Endothelial cell of umbilical vein (primary cell): Measurements from ENCODE around the gene CD99L2.

Experiments used
- FOS ChIP-seq: IDR thresholded peaks from 2 replicates; pipeline ENCODE4 v1.6.1; 2011; ENCODE audit warnings: mild to moderate bottlenecking, low read length, moderate library complexity, borderline replicate concordance; ENCODE audit not compliant: insufficient read depth
- GATA2 ChIP-seq: IDR thresholded peaks from 2 replicates; pipeline ENCODE4 v1.7.0; 2011; ENCODE audit warnings: low read depth, mild to moderate bottlenecking, moderate library complexity, mixed read lengths, low read length; ENCODE audit not compliant: insufficient read length, insufficient read depth
- MYC ChIP-seq: IDR thresholded peaks from one replicate; pipeline ENCODE4 v1.6.1; 2011; ENCODE audit warnings: mild to moderate bottlenecking, low read depth, low read length
- POLR2AphosphoS5 ChIP-seq: IDR thresholded peaks from 2 replicates; pipeline ENCODE4 v1.6.1; 2012; ENCODE audit warnings: low read depth, mild to moderate bottlenecking, control low read depth, low read length, moderate library complexity; ENCODE audit not compliant: insufficient read depth
- TF ChIP-seq, protein P1 (sequence below), 2 donors: IDR thresholded peaks; 1 replicate in 1 of 2; 2 replicates in 1 of 2; pipeline ENCODE4 v1.5.1; 2011; ENCODE audit warnings: low read length in 2 of 2, mild to moderate bottlenecking in 2 of 2, moderate library complexity in 2 of 2, control low read depth in 1 of 2, inconsistent platforms in 1 of 2, low read depth in 1 of 2; ENCODE audit not compliant: insufficient read depth in 1 of 2; ENCODE audit errors: extremely low read depth in 1 of 2

- TF ChIP-seq MYC (no peak), POLR2AphosphoS5 (no peak), FOS (no peak), GATA2 (no peak)
- TF ChIP-seq, protein P1, sequence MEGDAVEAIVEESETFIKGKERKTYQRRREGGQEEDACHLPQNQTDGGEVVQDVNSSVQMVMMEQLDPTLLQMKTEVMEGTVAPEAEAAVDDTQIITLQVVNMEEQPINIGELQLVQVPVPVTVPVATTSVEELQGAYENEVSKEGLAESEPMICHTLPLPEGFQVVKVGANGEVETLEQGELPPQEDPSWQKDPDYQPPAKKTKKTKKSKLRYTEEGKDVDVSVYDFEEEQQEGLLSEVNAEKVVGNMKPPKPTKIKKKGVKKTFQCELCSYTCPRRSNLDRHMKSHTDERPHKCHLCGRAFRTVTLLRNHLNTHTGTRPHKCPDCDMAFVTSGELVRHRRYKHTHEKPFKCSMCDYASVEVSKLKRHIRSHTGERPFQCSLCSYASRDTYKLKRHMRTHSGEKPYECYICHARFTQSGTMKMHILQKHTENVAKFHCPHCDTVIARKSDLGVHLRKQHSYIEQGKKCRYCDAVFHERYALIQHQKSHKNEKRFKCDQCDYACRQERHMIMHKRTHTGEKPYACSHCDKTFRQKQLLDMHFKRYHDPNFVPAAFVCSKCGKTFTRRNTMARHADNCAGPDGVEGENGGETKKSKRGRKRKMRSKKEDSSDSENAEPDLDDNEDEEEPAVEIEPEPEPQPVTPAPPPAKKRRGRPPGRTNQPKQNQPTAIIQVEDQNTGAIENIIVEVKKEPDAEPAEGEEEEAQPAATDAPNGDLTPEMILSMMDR (IDR thresholded peaks at IDR 0.05; ENCODE audit: extremely low read depth in 1 of 2, insufficient read depth in 1 of 2, low read depth in 1 of 2, low read length in 2 of 2), result no peak
Measured at GRCh38 chrX:150936556-150936955, 38.1 kb upstream of the CD99L2 start.
